Measurements from ENCODE around the gene KSR2. TPM values are rescaled to one million over a fixed set of nuclear protein-coding genes. Genes with fewer than 3 reads are reported as not detected.
"Not testable (repeated sequence)": the region's sequence is repeated elsewhere in the genome, so short reads cannot be mapped to it uniquely, and the experiment has no call there.

KSR2 gene
- total and polyA plus RNA-seq, 4 experiments from 2014 or later: 0.03 to 0.09 (median 0.06) TPM; not detected in 1

DNA sequence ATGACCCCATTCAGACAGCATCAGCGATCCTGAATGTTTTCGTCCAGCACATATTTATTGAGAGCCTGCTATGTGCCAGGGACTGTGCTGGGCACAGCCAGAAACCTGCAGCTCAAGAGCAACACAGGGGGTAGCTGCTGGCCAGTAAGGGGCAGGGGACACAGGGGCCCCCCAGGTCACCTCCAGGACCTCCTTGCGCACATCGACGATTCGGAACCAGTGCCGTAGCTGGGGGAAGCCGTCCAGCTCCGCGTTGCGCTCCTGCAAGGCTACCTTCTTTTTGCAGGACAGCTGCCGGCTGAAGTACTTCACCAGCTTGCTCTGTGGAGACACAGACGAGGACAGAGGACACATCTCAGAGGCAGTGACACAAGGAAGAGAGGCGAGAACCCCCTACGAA is 108.7 kb downstream of the KSR2 start:
- Histone ChIP-seq H3K4me3 (ENCODE audit: low read length in 2 of 2) (no peak overlapping the region), H3K27me3 (ENCODE audit: insufficient read depth, low read length) (no peaks in the 10 kb centered on the region), H3K36me3 (ENCODE audit: insufficient read depth, low read length) (no peaks in the 10 kb centered on the region), H3K4me1 (ENCODE audit: insufficient read depth, low read length) (peaks cover 5% of the 10 kb centered on the region), H3K27ac (ENCODE audit: low read depth, low read length) (no peak overlapping the region), H3K9me3 (ENCODE audit: control insufficient read depth in 1 of 2, low read length in 2 of 2) (no peaks in the 10 kb centered on the region)
- no peak for DNase-seq
- H3K9me3 Mint-ChIP-seq: peaks cover 0 to 4% (median under 1%) of the 10 kb centered on the region in 8 donors
- ChIA-PET POLR2A (ENCODE audit: partially characterized antibody) (no interaction called here), CTCF (ENCODE audit: partially characterized antibody) (interaction anchor here (0.9 to 5.3 kb wide), 4 partner anchors 9 to 23 kb away, joined by 3 to 38 read pairs (median 5); no protein-coding TSS in a partner anchor)
- H3K4me3 Mint-ChIP-seq: no peak overlapping the region
- intact Hi-C loops (cut with micrococcal nuclease): no loop called here
- no peak overlapping the region for H3K27ac Mint-ChIP-seq
- peaks cover 5 to 8% of the 10 kb centered on the region in 2 donors for H3K27me3 Mint-ChIP-seq
- peaks cover 0 to 2% (median 0%) of the 10 kb centered on the region in 4 donors for H3K4me1 Mint-ChIP-seq
- H3K36me3 Mint-ChIP-seq: no peaks in the 10 kb centered on the region

DNA sequence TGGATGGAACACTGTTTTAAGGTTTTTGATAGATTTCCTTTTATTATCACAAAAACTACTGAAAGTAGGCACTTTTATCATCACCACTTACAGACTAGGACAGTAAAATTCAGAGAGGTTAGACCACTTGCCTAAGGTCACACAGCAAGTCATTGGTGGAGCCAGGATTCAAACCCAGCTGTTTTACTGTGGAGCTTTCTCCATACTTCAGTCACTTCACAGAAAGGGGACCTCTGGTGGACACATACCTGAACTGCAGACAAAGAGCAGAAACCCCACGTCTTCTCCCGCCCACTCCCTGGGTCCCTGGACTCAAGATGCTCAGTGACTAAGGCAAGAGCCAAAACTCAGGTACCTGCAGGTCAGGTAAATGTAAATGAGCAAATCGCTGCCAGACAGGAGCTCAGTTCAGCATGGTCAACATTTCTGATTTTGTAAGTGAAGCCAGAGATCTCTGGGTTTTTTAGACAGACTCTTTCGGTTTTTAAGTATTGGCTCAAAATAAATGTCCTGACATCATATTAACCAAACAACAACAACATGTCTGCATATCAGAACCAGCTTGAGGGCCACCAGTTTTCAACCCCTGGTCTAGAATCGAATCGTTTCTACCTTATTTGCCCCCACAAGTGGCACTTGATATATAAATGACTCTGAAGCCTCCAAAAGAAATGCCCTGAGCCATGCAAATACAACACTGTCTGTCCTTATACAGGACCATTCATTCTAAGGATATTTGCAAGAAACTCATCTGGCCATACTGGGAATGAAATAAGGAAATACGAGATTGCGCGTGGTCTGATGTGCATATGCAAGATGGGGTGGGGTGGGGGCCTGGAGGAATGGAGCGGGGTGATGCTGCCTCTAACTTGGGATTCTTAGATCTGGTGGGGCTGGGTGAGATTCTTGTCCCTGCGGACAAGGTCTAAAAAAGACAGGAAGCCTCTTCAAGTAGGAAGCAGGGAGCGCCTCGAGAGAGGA is 110.9 kb downstream of the KSR2 start:
- Mint-ChIP-seq H3K36me3 (no peaks in the 10 kb centered on the region), H3K27me3 (peaks cover 0 to 3% of the 10 kb centered on the region in 2 donors), H3K9me3 (peaks cover 0 to 11% (median 5%) of the 10 kb centered on the region in 8 donors), H3K4me1 (peaks cover 0 to 2% (median 0%) of the 10 kb centered on the region in 4 donors), H3K4me3 (no peak overlapping the region), H3K27ac (no peak overlapping the region)
- Histone ChIP-seq H3K4me3 (ENCODE audit: low read length in 2 of 2) (no peak overlapping the region), H3K36me3 (ENCODE audit: insufficient read depth, low read length) (no peaks in the 10 kb centered on the region), H3K27ac (ENCODE audit: low read depth, low read length) (no peak overlapping the region), H3K27me3 (ENCODE audit: insufficient read depth, low read length) (no peaks in the 10 kb centered on the region), H3K9me3 (ENCODE audit: control insufficient read depth in 1 of 2, low read length in 2 of 2) (no peaks in the 10 kb centered on the region), H3K4me1 (ENCODE audit: insufficient read depth, low read length) (peaks cover 5% of the 10 kb centered on the region)
- ChIA-PET CTCF (ENCODE audit: partially characterized antibody) (interaction anchor here (0.7 to 5.3 kb wide), 27 partner anchors 9 to 662 kb away, joined by 3 to 38 read pairs (median 5); partner anchors contain the start of gene RFC5), POLR2A (ENCODE audit: partially characterized antibody) (interaction anchor here (0.5 kb wide), 1 partner anchor 17 kb away, joined by 3 read pairs; no protein-coding TSS in a partner anchor)
- intact Hi-C loops (cut with micrococcal nuclease): no loop called here
- peak in 4 of 5 donors; percentile 15 to 44 (median 26) for DNase-seq

DNA sequence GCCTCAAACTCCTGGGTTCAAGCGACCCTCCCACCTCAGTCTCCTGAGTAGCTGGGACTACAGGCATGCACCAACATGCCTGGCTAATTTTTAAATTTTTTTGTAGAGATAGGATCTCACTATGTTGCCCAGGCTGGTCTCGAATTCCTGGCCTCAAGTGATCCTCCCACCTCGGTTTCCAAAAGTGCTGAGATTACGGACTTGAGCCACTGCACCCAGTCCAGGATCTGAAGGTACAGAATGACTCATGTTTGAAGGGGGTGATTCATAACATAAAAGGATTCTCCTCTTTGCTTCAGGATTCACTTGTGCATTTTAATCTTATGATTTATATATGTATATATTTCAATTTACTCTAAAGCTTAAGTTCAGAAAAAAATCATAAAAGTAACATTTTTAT is 111.7 kb downstream of the KSR2 start:
- H3K36me3 Mint-ChIP-seq; H3K27me3 ChIP-seq (ENCODE audit: insufficient read depth, low read length); DNase-seq; POLR2A ChIA-PET (ENCODE audit: partially characterized antibody); H3K27ac ChIP-seq (ENCODE audit: low read depth, low read length); H3K9me3 ChIP-seq (ENCODE audit: control insufficient read depth in 1 of 2, low read length in 2 of 2); H3K27ac Mint-ChIP-seq; H3K4me3 Mint-ChIP-seq; H3K27me3 Mint-ChIP-seq; H3K4me1 Mint-ChIP-seq; intact Hi-C loops (cut with micrococcal nuclease); H3K4me1 ChIP-seq (ENCODE audit: insufficient read depth, low read length); H3K36me3 ChIP-seq (ENCODE audit: insufficient read depth, low read length); H3K4me3 ChIP-seq (ENCODE audit: low read length in 2 of 2): not testable (repeated sequence)
- peaks cover 0 to 13% (median 6%) of the 10 kb centered on the region in 8 donors for H3K9me3 Mint-ChIP-seq
- CTCF ChIA-PET (ENCODE audit: partially characterized antibody): interaction anchor here (0.7 to 5.3 kb wide), 27 partner anchors 8 to 662 kb away, joined by 3 to 38 read pairs (median 5); partner anchors contain the start of gene RFC5

DNA sequence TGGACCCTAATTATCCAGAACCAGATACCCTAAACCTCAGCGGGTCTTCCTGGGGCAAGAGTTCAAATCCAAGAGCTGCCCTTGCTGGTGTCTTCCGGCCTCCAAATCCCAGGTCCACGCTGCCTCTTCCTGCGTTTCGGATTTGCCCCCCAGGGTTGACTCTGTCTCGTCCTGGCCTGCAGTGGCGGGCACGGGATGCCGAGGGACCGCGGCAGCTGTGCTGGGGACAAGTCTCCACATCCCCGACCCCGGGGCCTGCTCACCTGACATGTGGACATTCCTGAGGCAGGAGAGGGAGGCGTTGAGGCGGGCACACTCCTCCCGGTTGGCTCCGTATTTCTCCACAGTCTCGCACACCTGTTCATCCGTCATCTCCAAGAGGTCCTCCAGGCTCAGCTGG is 113.6 kb downstream of the KSR2 start:
- intact Hi-C loops (cut with micrococcal nuclease): no loop called here
- no peak overlapping the region for H3K27ac ChIP-seq (ENCODE audit: low read depth, low read length)
- Mint-ChIP-seq H3K4me1 (peaks cover 0 to 2% (median 0%) of the 10 kb centered on the region in 4 donors), H3K4me3 (no peak overlapping the region), H3K9me3 (peaks cover 0 to 16% (median 6%) of the 10 kb centered on the region in 8 donors), H3K27me3 (peaks cover 0 to 2% of the 10 kb centered on the region in 2 donors), H3K36me3 (no peaks in the 10 kb centered on the region), H3K27ac (no peak overlapping the region)
- no peaks in the 10 kb centered on the region for H3K9me3 ChIP-seq (ENCODE audit: control insufficient read depth in 1 of 2, low read length in 2 of 2)
- H3K27me3 ChIP-seq (ENCODE audit: insufficient read depth, low read length): no peaks in the 10 kb centered on the region
- H3K36me3 ChIP-seq (ENCODE audit: insufficient read depth, low read length): no peaks in the 10 kb centered on the region
- no peak for DNase-seq
- CTCF ChIA-PET (ENCODE audit: partially characterized antibody): interaction anchor here (1.1 to 1.4 kb wide), 2 partner anchors 15 to 18 kb away, joined by 3 to 4 read pairs; no protein-coding TSS in a partner anchor
- POLR2A ChIA-PET (ENCODE audit: partially characterized antibody): no interaction called here
- peaks cover 5% of the 10 kb centered on the region for H3K4me1 ChIP-seq (ENCODE audit: insufficient read depth, low read length)
- no peak overlapping the region for H3K4me3 ChIP-seq (ENCODE audit: low read length in 2 of 2)

DNA sequence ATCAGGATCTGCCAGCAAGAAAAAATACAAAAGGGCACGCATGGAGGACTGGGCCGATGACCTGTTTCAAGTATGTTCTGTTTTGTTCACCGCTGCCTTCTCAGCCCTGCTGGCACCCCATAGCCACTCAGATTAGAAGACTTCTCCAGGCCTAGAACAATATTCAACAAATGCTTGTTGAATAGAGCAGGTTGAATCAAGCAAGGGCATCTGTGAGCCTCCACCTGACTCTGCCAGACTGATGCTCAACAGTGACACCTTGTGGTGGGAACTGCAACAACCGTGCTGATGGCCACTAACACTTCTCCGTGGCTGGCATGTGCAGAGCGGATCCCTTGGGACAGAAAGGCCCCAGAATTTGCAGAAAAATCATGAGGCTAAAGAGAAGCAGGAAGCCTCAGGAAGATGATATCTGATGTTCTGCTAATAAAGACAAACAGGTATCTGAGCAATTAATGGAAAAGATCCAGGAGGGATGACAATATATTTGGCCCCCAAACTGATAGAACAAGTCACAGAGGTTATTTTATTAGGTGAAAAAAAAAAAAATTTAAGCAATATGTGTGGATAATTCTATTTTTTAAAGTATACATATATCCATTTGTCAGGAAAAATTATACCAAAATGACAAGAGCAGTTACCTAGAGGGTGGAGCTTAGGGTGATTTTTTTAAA is 114.3 kb downstream of the KSR2 start:
- Mint-ChIP-seq H3K36me3 (no peaks in the 10 kb centered on the region), H3K4me1 (peaks cover 0 to 2% (median 0%) of the 10 kb centered on the region in 4 donors), H3K4me3 (no peak overlapping the region), H3K9me3 (peaks cover 0 to 16% (median 6%) of the 10 kb centered on the region in 8 donors), H3K27ac (no peak overlapping the region), H3K27me3 (peaks cover 0 to 2% of the 10 kb centered on the region in 2 donors)
- H3K27me3 ChIP-seq (ENCODE audit: insufficient read depth, low read length): no peaks in the 10 kb centered on the region
- POLR2A ChIA-PET (ENCODE audit: partially characterized antibody): no interaction called here
- no peak overlapping the region for H3K4me3 ChIP-seq (ENCODE audit: low read length in 2 of 2)
- peaks cover 5% of the 10 kb centered on the region for H3K4me1 ChIP-seq (ENCODE audit: insufficient read depth, low read length)
- intact Hi-C loops (cut with micrococcal nuclease): no loop called here
- H3K9me3 ChIP-seq (ENCODE audit: control insufficient read depth in 1 of 2, low read length in 2 of 2): no peaks in the 10 kb centered on the region
- DNase-seq: peak in 3 of 5 donors; percentile 10 to 21 (median 17)
- CTCF ChIA-PET (ENCODE audit: partially characterized antibody): interaction anchor here (1.1 kb wide), 1 partner anchor 17 kb away, joined by 4 read pairs; no protein-coding TSS in a partner anchor
- no peaks in the 10 kb centered on the region for H3K36me3 ChIP-seq (ENCODE audit: insufficient read depth, low read length)
- H3K27ac ChIP-seq (ENCODE audit: low read depth, low read length): no peak overlapping the region

DNA sequence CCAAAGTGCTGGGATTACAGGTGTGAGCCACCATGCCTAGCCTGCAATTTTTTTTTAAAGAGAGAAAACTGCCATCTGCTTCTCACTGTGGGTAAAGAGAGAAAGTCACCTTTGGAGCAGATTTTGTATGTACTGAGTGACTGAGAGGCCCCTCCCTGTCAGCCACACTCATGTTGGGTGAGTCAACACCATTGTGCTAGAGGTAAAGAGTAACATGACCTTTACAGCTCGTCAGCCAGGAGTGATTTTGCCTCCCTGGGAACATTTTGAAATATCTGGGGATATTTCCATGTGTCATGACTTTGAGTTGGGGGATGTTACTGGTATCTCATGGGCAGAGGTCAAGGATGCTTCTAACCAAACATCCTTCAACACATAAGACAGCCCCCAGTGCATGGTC is 115.2 kb downstream of the KSR2 start:
- no peaks in the 10 kb centered on the region for H3K36me3 Mint-ChIP-seq
- intact Hi-C loops (cut with micrococcal nuclease): no loop called here

More for the DNA sequence above, 115.2 kb downstream of the KSR2 start:
- Mint-ChIP-seq H3K4me1 (peaks cover 0 to 2% (median 0%) of the 10 kb centered on the region in 4 donors), H3K9me3 (peaks cover 0 to 16% (median 6%) of the 10 kb centered on the region in 8 donors), H3K27me3 (peaks cover 0 to 4% of the 10 kb centered on the region in 2 donors), H3K27ac (no peak overlapping the region), H3K4me3 (no peak overlapping the region)
- Histone ChIP-seq H3K36me3 (ENCODE audit: insufficient read depth, low read length) (no peaks in the 10 kb centered on the region), H3K27me3 (ENCODE audit: insufficient read depth, low read length) (no peaks in the 10 kb centered on the region), H3K27ac (ENCODE audit: low read depth, low read length) (no peak overlapping the region), H3K9me3 (ENCODE audit: control insufficient read depth in 1 of 2, low read length in 2 of 2) (no peaks in the 10 kb centered on the region), H3K4me3 (ENCODE audit: low read length in 2 of 2) (no peak overlapping the region), H3K4me1 (ENCODE audit: insufficient read depth, low read length) (peaks cover 5% of the 10 kb centered on the region)
- ChIA-PET CTCF (ENCODE audit: partially characterized antibody) (interaction anchor here (7.1 kb wide), 1 partner anchor 16 kb away, joined by 44 read pairs; no protein-coding TSS in a partner anchor), POLR2A (ENCODE audit: partially characterized antibody) (no interaction called here)
- DNase-seq: no peak

All from CD4-positive, alpha-beta memory T cell (primary cell).